ENCODE results near the gene FBXO10. TPM values are rescaled to one million over a fixed set of nuclear protein-coding genes. Genes with fewer than 3 reads are reported as not detected.

The FBXO10 gene
- total RNA-seq, 1 donor from 2014 or later, result 68.7 TPM

DNA sequence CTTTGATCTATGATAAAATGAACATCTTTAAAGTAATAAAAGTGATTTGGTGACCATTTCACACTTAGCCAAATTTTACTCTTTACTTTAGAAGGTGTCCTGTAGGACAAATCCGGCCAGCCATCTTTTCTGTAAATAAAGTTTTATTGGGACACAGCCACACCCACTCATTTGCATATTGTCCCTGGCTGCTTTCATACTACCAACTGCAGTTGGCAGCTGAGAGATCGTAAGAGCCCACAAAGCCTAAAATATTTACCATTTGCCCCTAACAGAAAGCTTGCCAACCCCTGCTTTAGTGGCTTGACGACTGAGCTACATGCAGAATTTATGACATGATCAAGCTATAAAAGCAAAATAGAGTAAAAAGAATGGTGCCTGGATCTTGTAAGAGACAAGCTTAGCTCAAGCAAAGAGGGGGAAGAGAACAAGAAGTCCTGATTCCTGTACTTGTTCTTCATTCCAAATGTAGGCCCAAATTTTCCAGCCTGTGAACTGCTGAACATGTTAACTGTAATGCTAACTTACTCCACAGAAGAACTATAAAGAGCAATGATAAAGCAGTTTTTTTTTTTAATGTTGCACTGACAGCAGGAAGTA lies 7.4 kb upstream of the FBXO10 start:
- Mint-ChIP-seq H3K9me3 (ENCODE audit: unreplicated experiment) (no peaks in the 10 kb centered on the region), H3K27me3 (ENCODE audit: unreplicated experiment) (no peaks in the 10 kb centered on the region), H3K27ac (ENCODE audit: unreplicated experiment) (peak overlapping the region; percentile 1), H3K4me1 (ENCODE audit: low read depth, unreplicated experiment) (peaks cover 9% of the 10 kb centered on the region), H3K36me3 (ENCODE audit: unreplicated experiment) (no peaks in the 10 kb centered on the region), H3K4me3 (ENCODE audit: unreplicated experiment) (no peak overlapping the region)
- no peak for DNase-seq
- TF ChIP-seq, protein P1, sequence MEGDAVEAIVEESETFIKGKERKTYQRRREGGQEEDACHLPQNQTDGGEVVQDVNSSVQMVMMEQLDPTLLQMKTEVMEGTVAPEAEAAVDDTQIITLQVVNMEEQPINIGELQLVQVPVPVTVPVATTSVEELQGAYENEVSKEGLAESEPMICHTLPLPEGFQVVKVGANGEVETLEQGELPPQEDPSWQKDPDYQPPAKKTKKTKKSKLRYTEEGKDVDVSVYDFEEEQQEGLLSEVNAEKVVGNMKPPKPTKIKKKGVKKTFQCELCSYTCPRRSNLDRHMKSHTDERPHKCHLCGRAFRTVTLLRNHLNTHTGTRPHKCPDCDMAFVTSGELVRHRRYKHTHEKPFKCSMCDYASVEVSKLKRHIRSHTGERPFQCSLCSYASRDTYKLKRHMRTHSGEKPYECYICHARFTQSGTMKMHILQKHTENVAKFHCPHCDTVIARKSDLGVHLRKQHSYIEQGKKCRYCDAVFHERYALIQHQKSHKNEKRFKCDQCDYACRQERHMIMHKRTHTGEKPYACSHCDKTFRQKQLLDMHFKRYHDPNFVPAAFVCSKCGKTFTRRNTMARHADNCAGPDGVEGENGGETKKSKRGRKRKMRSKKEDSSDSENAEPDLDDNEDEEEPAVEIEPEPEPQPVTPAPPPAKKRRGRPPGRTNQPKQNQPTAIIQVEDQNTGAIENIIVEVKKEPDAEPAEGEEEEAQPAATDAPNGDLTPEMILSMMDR (IDR thresholded peaks at IDR 0.05; ENCODE audit: partially characterized antibody, unreplicated experiment), result no peak

DNA sequence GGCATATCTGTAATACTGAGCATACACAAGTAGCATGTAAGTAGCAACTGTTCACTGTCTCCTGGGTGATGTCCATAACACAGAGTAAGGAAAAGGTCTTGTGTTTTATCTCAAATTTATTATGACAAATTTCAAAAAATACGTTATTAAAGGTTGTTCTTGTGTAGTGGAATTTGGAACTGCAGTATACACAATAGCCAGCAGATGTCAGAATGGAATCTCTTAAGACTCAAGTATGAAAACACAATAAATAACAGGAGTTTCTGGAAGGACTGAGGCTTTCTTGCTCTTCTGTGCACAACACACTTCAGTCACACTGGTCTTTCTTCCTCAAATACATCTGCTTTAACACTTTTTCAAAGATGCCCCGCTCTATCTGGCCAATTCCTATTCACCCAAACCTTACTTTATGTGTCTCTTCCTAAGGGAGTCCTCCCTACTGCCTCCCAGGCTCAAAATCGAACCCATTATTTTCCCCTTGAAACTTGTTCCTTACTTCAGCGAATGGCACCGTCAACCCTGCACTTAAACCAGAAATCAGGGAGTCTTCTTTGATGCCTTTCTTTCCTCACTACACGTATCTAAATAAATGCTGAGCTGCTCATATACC lies 6.5 kb upstream of the FBXO10 start:
- Mint-ChIP-seq H3K9me3 (ENCODE audit: unreplicated experiment) (no peaks in the 10 kb centered on the region), H3K4me3 (ENCODE audit: unreplicated experiment) (no peak overlapping the region), H3K27ac (ENCODE audit: unreplicated experiment) (peak overlapping the region; percentile 3), H3K27me3 (ENCODE audit: unreplicated experiment) (no peaks in the 10 kb centered on the region), H3K4me1 (ENCODE audit: low read depth, unreplicated experiment) (peaks cover 9% of the 10 kb centered on the region), H3K36me3 (ENCODE audit: unreplicated experiment) (no peaks in the 10 kb centered on the region)
- DNase-seq, result no peak
- TF ChIP-seq, protein P1 (IDR thresholded peaks at IDR 0.05; ENCODE audit: partially characterized antibody, unreplicated experiment), result peak; percentile 68

DNA sequence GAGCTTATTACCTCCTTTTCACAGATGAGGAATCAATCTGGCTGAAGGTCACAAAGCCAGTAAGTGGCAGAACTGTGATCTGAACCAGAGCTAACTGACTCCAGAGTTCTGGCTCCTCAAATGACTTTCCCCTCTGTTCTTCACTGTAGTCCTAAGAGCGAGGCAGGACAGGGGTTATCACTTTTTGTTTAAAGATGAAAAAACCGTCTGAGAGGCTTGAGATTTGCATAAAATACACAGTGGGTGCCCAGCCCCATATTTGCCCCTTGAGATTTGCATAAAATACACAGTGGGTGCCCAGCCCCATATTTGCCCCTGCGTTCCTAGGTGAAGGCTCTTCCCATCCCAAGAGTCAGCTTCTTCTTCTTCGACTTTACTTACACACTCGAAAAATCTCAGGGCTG lies 667 bp downstream of the FBXO10 start:
- Mint-ChIP-seq H3K27me3 (ENCODE audit: unreplicated experiment) (peaks cover 6% of the 10 kb centered on the region), H3K4me3 (ENCODE audit: unreplicated experiment) (peak overlapping the region; percentile 93)

DNA sequence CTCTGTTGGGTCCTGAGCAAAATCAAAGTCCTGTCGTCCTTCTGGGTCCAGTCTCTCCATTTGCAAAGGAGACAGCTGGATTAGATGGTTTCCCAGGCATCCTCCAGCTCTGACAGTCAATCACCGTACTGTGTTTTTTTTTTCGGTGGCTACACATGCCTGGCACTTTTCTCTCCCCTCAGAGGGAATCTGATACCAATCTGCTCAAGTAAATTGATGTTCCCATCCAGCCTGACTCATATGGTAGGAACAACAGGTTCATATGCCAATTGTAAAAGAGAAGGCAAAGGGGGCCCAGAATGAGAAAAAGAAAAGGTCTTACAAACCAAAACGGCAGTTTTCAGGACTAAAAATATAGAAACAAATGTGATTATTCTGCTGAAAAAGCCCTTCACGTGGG lies 1.2 kb downstream of the FBXO10 start:
- TF ChIP-seq, protein P1 (IDR thresholded peaks at IDR 0.05; ENCODE audit: partially characterized antibody, unreplicated experiment), result no peak

More for the DNA sequence above, 667 bp downstream of the FBXO10 start:
- TF ChIP-seq, protein P1 (IDR thresholded peaks at IDR 0.05; ENCODE audit: partially characterized antibody, unreplicated experiment), result no peak
- H3K36me3 Mint-ChIP-seq (ENCODE audit: unreplicated experiment), result no peaks in the 10 kb centered on the region
- H3K4me1 Mint-ChIP-seq (ENCODE audit: low read depth, unreplicated experiment), result peaks cover 47% of the 10 kb centered on the region
- no peak for DNase-seq
- H3K27ac Mint-ChIP-seq (ENCODE audit: unreplicated experiment), result peak overlapping the region; percentile 97
- H3K9me3 Mint-ChIP-seq (ENCODE audit: unreplicated experiment), result peaks cover 17% of the 10 kb centered on the region

DNA sequence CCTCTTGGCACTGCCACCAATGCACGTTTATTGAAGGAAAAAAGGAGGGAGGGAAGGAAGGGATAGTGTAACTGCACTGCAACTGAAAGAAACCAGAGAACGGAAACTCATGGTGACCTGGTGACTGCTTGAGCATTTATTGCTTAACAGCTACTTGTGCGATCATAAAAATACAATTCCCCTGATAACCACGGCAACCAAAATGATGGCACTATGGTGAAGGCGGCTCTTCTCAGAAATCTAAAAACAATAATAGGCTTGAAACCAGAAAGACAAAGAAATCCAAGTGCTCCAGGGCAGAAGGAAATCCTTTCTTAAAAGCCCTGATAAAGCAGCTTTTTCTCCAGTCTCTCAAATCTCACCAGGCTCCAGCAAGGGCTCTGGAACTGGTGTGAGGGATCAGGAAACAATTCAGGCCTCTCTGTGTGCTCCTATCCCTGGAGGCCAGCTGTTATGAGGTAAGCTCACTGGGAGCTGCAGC lies 1.9 kb downstream of the FBXO10 start:
- Mint-ChIP-seq H3K27ac (ENCODE audit: unreplicated experiment) (peak overlapping the region; percentile 97), H3K36me3 (ENCODE audit: unreplicated experiment) (no peaks in the 10 kb centered on the region), H3K4me1 (ENCODE audit: low read depth, unreplicated experiment) (peaks cover 47% of the 10 kb centered on the region), H3K27me3 (ENCODE audit: unreplicated experiment) (peaks cover 6% of the 10 kb centered on the region), H3K4me3 (ENCODE audit: unreplicated experiment) (peak overlapping the region; percentile 93), H3K9me3 (ENCODE audit: unreplicated experiment) (peaks cover 17% of the 10 kb centered on the region)
- TF ChIP-seq, protein P1 (IDR thresholded peaks at IDR 0.05; ENCODE audit: partially characterized antibody, unreplicated experiment), result no peak
- no peak for DNase-seq

More for the DNA sequence above, 1.2 kb downstream of the FBXO10 start:
- peak overlapping the region; percentile 93 for H3K4me3 Mint-ChIP-seq (ENCODE audit: unreplicated experiment)
- H3K9me3 Mint-ChIP-seq (ENCODE audit: unreplicated experiment), result peaks cover 17% of the 10 kb centered on the region
- H3K4me1 Mint-ChIP-seq (ENCODE audit: low read depth, unreplicated experiment), result peaks cover 47% of the 10 kb centered on the region
- DNase-seq, result no peak
- H3K27ac Mint-ChIP-seq (ENCODE audit: unreplicated experiment), result peak overlapping the region; percentile 97
- no peaks in the 10 kb centered on the region for H3K36me3 Mint-ChIP-seq (ENCODE audit: unreplicated experiment)
- peaks cover 6% of the 10 kb centered on the region for H3K27me3 Mint-ChIP-seq (ENCODE audit: unreplicated experiment)

All from glutamatergic neuron (in vitro differentiated cells).